CD14-positive monocyte (primary cell): ENCODE results near the gene KRT6C. TPM values are rescaled to one million over a fixed set of nuclear protein-coding genes. Genes with fewer than 3 reads are reported as not detected.

ENCODE experiments used
- DNase-seq, 3 donors: peaks; one replicate each; pipeline ENCODE4 v3.0.0-alpha.2; 2011 to 2022
- H2AFZ ChIP-seq: 2 replicates; pipeline ENCODE4 v1.6.0; 2012; ENCODE audit warnings: mild to moderate bottlenecking, low read depth, low read length, inconsistent platforms; ENCODE audit not compliant: insufficient read depth, poor library complexity, severe bottlenecking
- H3K27ac ChIP-seq, 2 donors: 1 replicate in 1 of 2; 2 replicates in 1 of 2; pipeline ENCODE4 v1.5.1; 2012 to 2013; ENCODE audit warnings: low read length in 2 of 2, control low read depth in 1 of 2, inconsistent platforms in 1 of 2, low read depth in 1 of 2, mild to moderate bottlenecking in 1 of 2
- H3K27me3 ChIP-seq, 2 donors: one replicate each; pipeline versions ENCODE4 v1.6.0 to v1.6.1; 2011 to 2013; ENCODE audit warnings: low read length in 2 of 2; ENCODE audit not compliant: control insufficient read depth in 2 of 2, insufficient read depth in 2 of 2
- H3K36me3 ChIP-seq, 2 donors: replicated peaks in 1 of 2; 1 replicate in 1 of 2; 2 replicates in 1 of 2; pipeline versions ENCODE4 v1.5.1 to v1.6.1; 2012 to 2013; ENCODE audit warnings: low read length in 2 of 2, control low read depth in 1 of 2, inconsistent platforms in 1 of 2, mild to moderate bottlenecking in 1 of 2; ENCODE audit not compliant: insufficient read depth in 2 of 2, control insufficient read depth in 1 of 2
- H3K4me1 ChIP-seq, 2 donors: 1 replicate in 1 of 2; 2 replicates in 1 of 2; pipeline versions ENCODE4 v1.5.1 to v1.6.1; 2012 to 2013; ENCODE audit warnings: low read length in 2 of 2, control low read depth in 1 of 2, inconsistent platforms in 1 of 2, mild to moderate bottlenecking in 1 of 2, moderate library complexity in 1 of 2; ENCODE audit not compliant: insufficient read depth in 2 of 2, control insufficient read depth in 1 of 2
- H3K4me2 ChIP-seq: replicated peaks from 2 replicates; pipeline ENCODE3; 2012; ENCODE audit warnings: low read length, moderate library complexity, mild to moderate bottlenecking; ENCODE audit not compliant: poor library complexity, severe bottlenecking; ENCODE audit errors: extremely low read depth
- H3K4me3 ChIP-seq, 3 experiments: fragments of 200-600 bp in 1 of 3; sonication (generic) in 1 of 3; replicated peaks in 1 of 3; 1 replicate in 2 of 3; 2 replicates in 1 of 3; pipeline ENCODE4 v1.5.1; 2011 to 2013; ENCODE audit warnings: low read length in 3 of 3, mild to moderate bottlenecking in 3 of 3, control low read depth in 2 of 3, low read depth in 2 of 3, inconsistent platforms in 1 of 3, moderate library complexity in 1 of 3
- H3K79me2 ChIP-seq: 2 replicates; pipeline ENCODE4 v1.6.0; 2012; ENCODE audit warnings: mild to moderate bottlenecking, control low read depth, inconsistent platforms, low read length, moderate library complexity; ENCODE audit not compliant: insufficient read depth
- H3K9ac ChIP-seq: 2 replicates; pipeline ENCODE4 v1.6.0; 2017; ENCODE audit warnings: low read length, mild to moderate bottlenecking; ENCODE audit not compliant: insufficient read depth, poor library complexity, severe bottlenecking
- H3K9me3 ChIP-seq, 2 donors: replicated peaks in 1 of 2; 1 replicate in 1 of 2; 2 replicates in 1 of 2; pipeline versions ENCODE4 v1.5.1 to v1.6.1; 2012 to 2013; ENCODE audit warnings: low read length in 2 of 2, control low read depth in 1 of 2; ENCODE audit not compliant: control insufficient read depth in 1 of 2, insufficient read depth in 1 of 2
- H4K20me1 ChIP-seq: 2 replicates; pipeline ENCODE4 v1.6.0; 2012; ENCODE audit warnings: mild to moderate bottlenecking, low read length, control low read depth, moderate library complexity; ENCODE audit not compliant: insufficient read depth
- H3K27ac Mint-ChIP-seq, 7 donors: one replicate each; pipeline ENCODE4 v1.8.0; 2020; ENCODE audit warnings: mild to moderate bottlenecking in 7 of 7, mixed read lengths in 7 of 7, moderate library complexity in 6 of 7, inconsistent platforms in 2 of 7
- H3K27me3 Mint-ChIP-seq, 3 donors: one replicate each; pipeline ENCODE4 v1.8.0; 2021 to 2022; ENCODE audit warnings: low read depth in 3 of 3, mild to moderate bottlenecking in 3 of 3, mixed read lengths in 3 of 3, moderate library complexity in 3 of 3, inconsistent platforms in 1 of 3
- H3K36me3 Mint-ChIP-seq, 2 donors: one replicate each; pipeline ENCODE4 v1.8.0; 2020; ENCODE audit warnings: mixed read lengths in 2 of 2, inconsistent platforms in 1 of 2, mild to moderate bottlenecking in 1 of 2
- H3K4me1 Mint-ChIP-seq: one replicate; pipeline ENCODE4 v1.8.0; 2020; ENCODE audit warnings: mild to moderate bottlenecking, mixed read lengths
- H3K4me3 Mint-ChIP-seq, 2 donors: one replicate each; pipeline ENCODE4 v1.8.0; 2020; ENCODE audit warnings: mild to moderate bottlenecking in 2 of 2, mixed read lengths in 2 of 2, moderate library complexity in 1 of 2
- H3K9me3 Mint-ChIP-seq, 7 donors: one replicate each; pipeline ENCODE4 v1.8.0; 2020 to 2022; ENCODE audit warnings: mixed read lengths in 7 of 7, mild to moderate bottlenecking in 6 of 7, moderate library complexity in 6 of 7, inconsistent platforms in 2 of 7
- CTCF ChIP-seq: fragments of 200-600 bp; IDR thresholded peaks from one replicate; pipeline ENCODE4 v1.8.0; 2022; ENCODE audit warnings: antibody characterized with exemption, mild to moderate bottlenecking
- WGBS: methylation state at CpG from one replicate; pipeline ENCODE4 v1.1.5; 2013; ENCODE audit warnings: missing lambda C conversion rate; ENCODE audit not compliant: insufficient coverage; 5-methylcytosine and 5-hydroxymethylcytosine counted together
- intact Hi-C, 2 donors: fragments of 100-400 bp; cut with micrococcal nuclease; formaldehyde crosslinking; loops; one replicate each; pipeline versions ENCODE4 v1.15.0 to v1.15.1; 2023
- polyA plus RNA-seq, 3 donors: library from polyadenylated mRNA; depleted of rRNA in 1 of 3; unstranded in 2 of 3; stranded (reverse) in 1 of 3; fragments of 300-500 nt in 2 of 3; fragments of >200 nt in 1 of 3; fragmentation: Illumina TruSeq in 2 of 3; gene quantifications; 1 replicate in 2 of 3; 2 replicates in 1 of 3; pipeline ENCODE4 v1.2.3, GENCODE V29; 2012 to 2021

The KRT6C gene
- polyA plus RNA-seq, 3 donors: not detected

DNA sequence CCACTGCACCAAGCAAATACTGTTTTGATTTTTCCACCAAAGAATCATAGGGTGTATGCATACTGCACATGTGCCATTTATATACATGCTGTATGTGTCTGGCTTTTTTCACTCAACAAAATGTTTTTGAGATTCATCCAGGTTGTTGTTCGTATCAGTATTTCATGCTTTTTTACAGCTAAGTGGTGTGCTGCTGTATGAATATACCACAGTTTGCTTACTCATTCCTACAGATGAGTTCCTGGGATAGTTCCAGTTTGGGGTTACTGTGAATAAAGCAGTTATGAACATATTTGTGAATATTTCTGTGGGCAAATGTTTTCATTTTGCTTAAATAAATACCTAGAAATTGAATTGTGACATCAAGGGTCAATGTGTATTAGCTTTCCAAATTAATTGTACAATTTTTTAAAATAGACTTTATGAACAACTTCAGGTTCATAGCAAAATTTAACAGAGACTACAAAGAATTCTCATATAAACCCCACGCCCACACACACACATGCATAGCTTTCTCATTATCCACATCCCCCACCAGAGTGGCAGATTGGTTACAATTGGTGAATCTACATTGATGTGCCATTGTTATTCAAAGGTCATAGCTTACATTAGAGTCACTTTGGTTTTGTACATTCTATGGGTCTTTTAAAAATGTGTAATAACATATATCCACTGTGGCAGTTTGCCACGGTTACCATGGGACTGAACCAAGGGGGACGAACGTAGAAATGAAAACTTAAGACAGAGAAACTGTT lies 26.4 kb upstream of the KRT6C start:
- H3K4me1 ChIP-seq: peaks cover 4 to 8% of the 10 kb centered on the region in 2 donors
- H4K20me1 ChIP-seq: no peaks in the 10 kb centered on the region
- Mint-ChIP-seq H3K4me3 (no peak overlapping the region), H3K36me3 (no peaks in the 10 kb centered on the region), H3K4me1 (peaks cover 8% of the 10 kb centered on the region), H3K27ac (no peak overlapping the region), H3K27me3 (peaks cover 3 to 18% (median 4%) of the 10 kb centered on the region in 3 donors), H3K9me3 (peaks cover 0 to 17% (median 9%) of the 10 kb centered on the region in 7 donors)
- no peak overlapping the region for H3K9ac ChIP-seq
- no peak overlapping the region for H3K4me3 ChIP-seq
- no peak overlapping the region for H2AFZ ChIP-seq
- H3K27me3 ChIP-seq: no peaks in the 10 kb centered on the region
- no peaks in the 10 kb centered on the region for H3K36me3 ChIP-seq
- DNase-seq: no peak
- no peaks in the 10 kb centered on the region for H3K79me2 ChIP-seq
- peaks cover 0 to 8% of the 10 kb centered on the region in 2 donors for H3K9me3 ChIP-seq
- TF ChIP-seq CTCF: no peak
- no peak overlapping the region for H3K27ac ChIP-seq
- WGBS: 100% methylated on average over 3 of the region's 5 CpGs
- no peak overlapping the region for H3K4me2 ChIP-seq
- intact Hi-C loops: no loop called here

DNA sequence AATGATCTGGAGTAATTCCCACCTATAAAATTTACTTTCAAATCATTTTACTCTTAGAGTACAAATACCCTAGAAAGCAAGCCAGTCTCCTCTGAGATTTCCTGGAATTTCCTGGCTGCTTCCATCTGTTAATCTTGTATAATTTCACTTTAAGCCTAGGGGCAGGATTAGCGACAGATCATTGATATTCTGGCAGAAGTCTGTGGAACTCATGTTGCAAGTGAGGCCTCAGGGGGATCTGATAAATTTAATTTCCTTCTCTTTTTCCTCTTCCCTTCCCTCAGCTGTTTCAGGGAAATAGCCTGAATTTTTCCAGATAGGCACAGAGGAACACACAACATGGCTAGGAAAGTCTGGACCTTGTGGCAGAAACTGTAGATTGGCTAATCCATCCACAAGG lies 25.3 kb upstream of the KRT6C start:
- Histone ChIP-seq H3K4me1 (peaks cover 9 to 18% of the 10 kb centered on the region in 2 donors), H3K36me3 (no peaks in the 10 kb centered on the region), H3K27me3 (no peaks in the 10 kb centered on the region), H2AFZ (no peak overlapping the region), H3K9ac (no peak overlapping the region), H3K9me3 (peaks cover 0 to 8% of the 10 kb centered on the region in 2 donors), H3K79me2 (no peaks in the 10 kb centered on the region), H3K27ac (no peak overlapping the region), H4K20me1 (no peaks in the 10 kb centered on the region), H3K4me3 (no peak overlapping the region), H3K4me2 (no peak overlapping the region)
- no peak for DNase-seq
- H3K4me1 Mint-ChIP-seq: peaks cover 19% of the 10 kb centered on the region
- H3K27me3 Mint-ChIP-seq: peaks cover 4 to 13% (median 5%) of the 10 kb centered on the region in 3 donors
- no peaks in the 10 kb centered on the region for H3K36me3 Mint-ChIP-seq
- no peak overlapping the region for H3K27ac Mint-ChIP-seq
- no peak for TF ChIP-seq CTCF
- H3K4me3 Mint-ChIP-seq: no peak overlapping the region
- no CpG with 5 or more reads among the region's 1 CpG for WGBS
- intact Hi-C loops: no loop called here
- H3K9me3 Mint-ChIP-seq: peaks cover 0 to 17% (median 9%) of the 10 kb centered on the region in 7 donors
